Neural cell (in vitro differentiated cells): ENCODE measurements around the gene TTC23L. TPM values are rescaled to one million over a fixed set of nuclear protein-coding genes. Genes with fewer than 3 reads are reported as not detected.

ENCODE experiments used
- H2AFZ ChIP-seq: fragments of 200-600, 300-800 bp; sonication (generic), shearing (Covaris generic); 2 replicates; pipeline ENCODE4 v1.6.0; 2014; ENCODE audit warnings: low read depth, mild to moderate bottlenecking, antibody characterized with exemption, low read length, moderate library complexity
- H3F3A ChIP-seq: fragments of 200-600 bp; shearing (Covaris generic); 2 replicates; pipeline ENCODE4 v1.6.1; 2016; ENCODE audit warnings: mild to moderate bottlenecking, moderate library complexity, mixed read lengths, antibody characterized with exemption, low read length; ENCODE audit not compliant: insufficient read depth, poor library complexity, severe bottlenecking
- H3K27ac ChIP-seq: fragments of 200-600, 300-800 bp; sonication (generic), shearing (Covaris generic); 2 replicates; pipeline ENCODE4 v1.5.1; 2014; ENCODE audit warnings: mild to moderate bottlenecking, low read length, moderate library complexity
- H3K27me3 ChIP-seq: fragments of 300-800, 200-600 bp; sonication (generic), shearing (Covaris generic); 2 replicates; pipeline ENCODE4 v1.6.0; 2014; ENCODE audit warnings: mild to moderate bottlenecking, low read depth, low read length, moderate library complexity; ENCODE audit not compliant: insufficient read depth
- H3K36me3 ChIP-seq: fragments of 300-800, 200-600 bp; sonication (generic), shearing (Covaris generic); 2 replicates; pipeline ENCODE4 v1.5.1; 2014; ENCODE audit warnings: mild to moderate bottlenecking, antibody characterized with exemption, low read length, moderate library complexity; ENCODE audit not compliant: insufficient read depth
- H3K4me2 ChIP-seq: fragments of 300-800, 200-600 bp; sonication (generic), shearing (Covaris generic); 2 replicates; pipeline ENCODE4 v1.6.0; 2014; ENCODE audit warnings: mild to moderate bottlenecking, low read length
- H3K4me3 ChIP-seq: fragments of 300-800, 200-600 bp; sonication (generic), shearing (Covaris generic); 2 replicates; pipeline ENCODE4 v1.5.1; 2014; ENCODE audit warnings: mild to moderate bottlenecking, low read length, moderate library complexity
- H3K79me2 ChIP-seq: fragments of 200-600 bp; shearing (Covaris generic); replicated peaks from 2 replicates; pipeline ENCODE4 v1.6.0; 2014; ENCODE audit warnings: mild to moderate bottlenecking, low read length, moderate library complexity; ENCODE audit not compliant: insufficient read depth
- H3K9ac ChIP-seq: fragments of 300-800, 200-600 bp; sonication (generic), shearing (Covaris generic); 2 replicates; pipeline ENCODE4 v1.6.1; 2016; ENCODE audit warnings: mild to moderate bottlenecking, low read length, mixed read lengths
- H3K9me2 ChIP-seq: fragments of 200-600 bp; shearing (Covaris generic); 2 replicates; pipeline ENCODE4 v1.6.1; 2016; ENCODE audit warnings: mild to moderate bottlenecking, low read length, mixed read lengths; ENCODE audit not compliant: insufficient read depth
- H3K9me3 ChIP-seq: fragments of 200-600, 300-800 bp; sonication (generic), shearing (Covaris generic); 2 replicates; pipeline ENCODE4 v1.6.1; 2016; ENCODE audit warnings: mild to moderate bottlenecking, mixed run types, low read length, moderate library complexity, mixed read lengths
- H4K20me1 ChIP-seq: fragments of 200-600 bp; shearing (Covaris generic); 2 replicates; pipeline ENCODE4 v1.6.1; 2016; ENCODE audit warnings: mild to moderate bottlenecking, mixed run types; ENCODE audit not compliant: insufficient read depth
- EP300 ChIP-seq: fragments of 450-650 bp; conservative IDR thresholded peaks from 2 replicates; pipeline ENCODE4 v1.6.1; 2014; ENCODE audit warnings: antibody characterized with exemption, mild to moderate bottlenecking, moderate library complexity; ENCODE audit not compliant: poor library complexity, severe bottlenecking
- EZH2 ChIP-seq: fragments of 200-600, 300-800 bp; shearing (Covaris generic), sonication (generic); IDR thresholded peaks from 2 replicates; pipeline ENCODE4 v1.6.1; 2014; ENCODE audit warnings: antibody characterized with exemption, low read length, borderline replicate concordance, mild to moderate bottlenecking; ENCODE audit not compliant: insufficient read depth, poor library complexity, severe bottlenecking
- MXI1 ChIP-seq: fragments of 450-650 bp; conservative IDR thresholded peaks from 2 replicates; pipeline ENCODE4 v1.6.1; 2014; ENCODE audit warnings: antibody characterized with exemption, mild to moderate bottlenecking; ENCODE audit not compliant: poor library complexity, severe bottlenecking
- POLR2AphosphoS5 ChIP-seq: IDR thresholded peaks from 2 replicates; pipeline ENCODE4 v1.6.1; 2012
- RAD21 ChIP-seq: fragments of 450-650 bp; conservative IDR thresholded peaks from 2 replicates; pipeline ENCODE4 v1.6.1; 2014; ENCODE audit warnings: antibody characterized with exemption, mild to moderate bottlenecking, moderate library complexity
- SMC3 ChIP-seq: fragments of 450-650 bp; conservative IDR thresholded peaks from 2 replicates; pipeline ENCODE4 v1.6.1; 2014; ENCODE audit warnings: antibody characterized with exemption, mild to moderate bottlenecking, moderate library complexity; ENCODE audit not compliant: poor library complexity
- TAF1 ChIP-seq: IDR thresholded peaks from 2 replicates; pipeline ENCODE4 v1.6.1; 2012; ENCODE audit warnings: low read depth
- polyA plus RNA-seq: library from polyadenylated mRNA; depleted of rRNA; stranded (reverse); fragments of >200 nt; gene quantifications from 2 replicates; pipeline ENCODE4 v1.2.3, GENCODE V29; 2014
- TF ChIP-seq, protein P1 (sequence below): fragments of 450-650 bp; IDR thresholded peaks from 2 replicates; pipeline ENCODE4 v1.5.1; 2014; ENCODE audit warnings: antibody characterized with exemption, mild to moderate bottlenecking, moderate library complexity; ENCODE audit not compliant: poor library complexity, severe bottlenecking
- TF ChIP-seq, protein P2 (sequence below): IDR thresholded peaks from 2 replicates; pipeline ENCODE4 v1.6.1; 2012; ENCODE audit warnings: borderline replicate concordance

Gene TTC23L
- polyA plus RNA-seq, 1 donor from 2014 or later = 8.3 TPM

DNA sequence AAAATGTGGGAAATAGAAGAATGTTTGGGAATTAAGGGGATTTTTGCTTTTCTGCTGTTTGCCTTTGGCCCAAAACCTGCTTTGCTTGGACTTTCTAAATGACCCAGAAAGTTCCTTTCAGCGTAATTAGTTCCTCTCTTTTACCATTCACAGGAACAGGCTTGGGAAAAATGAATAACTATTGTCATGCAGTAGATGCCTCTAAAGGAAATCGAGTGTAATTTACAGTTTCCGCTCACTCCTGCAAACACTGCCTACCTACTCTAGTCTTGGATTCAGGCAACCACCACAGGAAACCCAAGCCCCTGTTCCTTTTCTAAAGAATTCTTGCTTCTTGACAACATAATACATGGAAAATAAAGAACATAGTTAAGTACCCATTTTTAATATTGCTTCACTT lies 25.0 kb downstream of the TTC23L start:
- no peaks in the 10 kb centered on the region for H3F3A ChIP-seq
- H3K9me2 ChIP-seq = no peaks in the 10 kb centered on the region
- no peak overlapping the region for H3K4me2 ChIP-seq
- H2AFZ ChIP-seq = no peak overlapping the region
- no peaks in the 10 kb centered on the region for H4K20me1 ChIP-seq
- H3K9ac ChIP-seq = no peak overlapping the region
- no peaks in the 10 kb centered on the region for H3K36me3 ChIP-seq
- H3K27me3 ChIP-seq = no peaks in the 10 kb centered on the region
- TF ChIP-seq RAD21 = no peak
- TF ChIP-seq, protein P1, sequence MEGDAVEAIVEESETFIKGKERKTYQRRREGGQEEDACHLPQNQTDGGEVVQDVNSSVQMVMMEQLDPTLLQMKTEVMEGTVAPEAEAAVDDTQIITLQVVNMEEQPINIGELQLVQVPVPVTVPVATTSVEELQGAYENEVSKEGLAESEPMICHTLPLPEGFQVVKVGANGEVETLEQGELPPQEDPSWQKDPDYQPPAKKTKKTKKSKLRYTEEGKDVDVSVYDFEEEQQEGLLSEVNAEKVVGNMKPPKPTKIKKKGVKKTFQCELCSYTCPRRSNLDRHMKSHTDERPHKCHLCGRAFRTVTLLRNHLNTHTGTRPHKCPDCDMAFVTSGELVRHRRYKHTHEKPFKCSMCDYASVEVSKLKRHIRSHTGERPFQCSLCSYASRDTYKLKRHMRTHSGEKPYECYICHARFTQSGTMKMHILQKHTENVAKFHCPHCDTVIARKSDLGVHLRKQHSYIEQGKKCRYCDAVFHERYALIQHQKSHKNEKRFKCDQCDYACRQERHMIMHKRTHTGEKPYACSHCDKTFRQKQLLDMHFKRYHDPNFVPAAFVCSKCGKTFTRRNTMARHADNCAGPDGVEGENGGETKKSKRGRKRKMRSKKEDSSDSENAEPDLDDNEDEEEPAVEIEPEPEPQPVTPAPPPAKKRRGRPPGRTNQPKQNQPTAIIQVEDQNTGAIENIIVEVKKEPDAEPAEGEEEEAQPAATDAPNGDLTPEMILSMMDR = no peak
- TF ChIP-seq EZH2 = no peak
- no peak for TF ChIP-seq EP300
- no peak for TF ChIP-seq TAF1
- no peak for TF ChIP-seq MXI1
- TF ChIP-seq, protein P2, sequence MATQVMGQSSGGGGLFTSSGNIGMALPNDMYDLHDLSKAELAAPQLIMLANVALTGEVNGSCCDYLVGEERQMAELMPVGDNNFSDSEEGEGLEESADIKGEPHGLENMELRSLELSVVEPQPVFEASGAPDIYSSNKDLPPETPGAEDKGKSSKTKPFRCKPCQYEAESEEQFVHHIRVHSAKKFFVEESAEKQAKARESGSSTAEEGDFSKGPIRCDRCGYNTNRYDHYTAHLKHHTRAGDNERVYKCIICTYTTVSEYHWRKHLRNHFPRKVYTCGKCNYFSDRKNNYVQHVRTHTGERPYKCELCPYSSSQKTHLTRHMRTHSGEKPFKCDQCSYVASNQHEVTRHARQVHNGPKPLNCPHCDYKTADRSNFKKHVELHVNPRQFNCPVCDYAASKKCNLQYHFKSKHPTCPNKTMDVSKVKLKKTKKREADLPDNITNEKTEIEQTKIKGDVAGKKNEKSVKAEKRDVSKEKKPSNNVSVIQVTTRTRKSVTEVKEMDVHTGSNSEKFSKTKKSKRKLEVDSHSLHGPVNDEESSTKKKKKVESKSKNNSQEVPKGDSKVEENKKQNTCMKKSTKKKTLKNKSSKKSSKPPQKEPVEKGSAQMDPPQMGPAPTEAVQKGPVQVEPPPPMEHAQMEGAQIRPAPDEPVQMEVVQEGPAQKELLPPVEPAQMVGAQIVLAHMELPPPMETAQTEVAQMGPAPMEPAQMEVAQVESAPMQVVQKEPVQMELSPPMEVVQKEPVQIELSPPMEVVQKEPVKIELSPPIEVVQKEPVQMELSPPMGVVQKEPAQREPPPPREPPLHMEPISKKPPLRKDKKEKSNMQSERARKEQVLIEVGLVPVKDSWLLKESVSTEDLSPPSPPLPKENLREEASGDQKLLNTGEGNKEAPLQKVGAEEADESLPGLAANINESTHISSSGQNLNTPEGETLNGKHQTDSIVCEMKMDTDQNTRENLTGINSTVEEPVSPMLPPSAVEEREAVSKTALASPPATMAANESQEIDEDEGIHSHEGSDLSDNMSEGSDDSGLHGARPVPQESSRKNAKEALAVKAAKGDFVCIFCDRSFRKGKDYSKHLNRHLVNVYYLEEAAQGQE = no peak
- no peak overlapping the region for H3K4me3 ChIP-seq
- no peaks in the 10 kb centered on the region for H3K9me3 ChIP-seq
- no peak overlapping the region for H3K27ac ChIP-seq
- no peaks in the 10 kb centered on the region for H3K79me2 ChIP-seq

DNA sequence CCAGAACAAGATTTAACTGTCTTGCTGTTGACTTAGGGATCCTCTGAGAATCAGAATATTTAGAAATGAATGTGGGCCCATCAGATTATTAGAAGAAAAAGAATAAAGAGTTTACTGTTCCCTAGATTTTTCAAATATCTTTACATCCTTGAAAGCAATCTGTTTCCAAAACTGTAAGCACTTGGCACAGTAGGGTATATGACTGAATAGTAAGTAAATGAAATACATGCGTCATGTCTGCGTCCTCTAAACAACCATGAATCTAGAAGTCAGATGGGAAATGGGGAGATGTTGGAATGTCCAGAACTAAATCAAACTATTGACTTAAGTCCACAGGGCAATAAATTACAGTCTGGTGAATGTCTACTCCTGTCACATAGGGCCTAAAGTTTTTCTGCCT lies 26.1 kb downstream of the TTC23L start:
- Histone ChIP-seq H3K79me2 (no peaks in the 10 kb centered on the region), H3F3A (no peaks in the 10 kb centered on the region), H3K27ac (no peak overlapping the region), H3K36me3 (no peaks in the 10 kb centered on the region), H3K9ac (no peak overlapping the region), H2AFZ (no peak overlapping the region), H3K9me3 (no peaks in the 10 kb centered on the region), H3K9me2 (no peaks in the 10 kb centered on the region), H3K4me2 (no peak overlapping the region), H3K27me3 (no peaks in the 10 kb centered on the region), H4K20me1 (no peaks in the 10 kb centered on the region), H3K4me3 (no peak overlapping the region)
- no peak for TF ChIP-seq EZH2
- no peak for TF ChIP-seq EP300
- TF ChIP-seq, protein P1 = no peak
- no peak for TF ChIP-seq MXI1
- TF ChIP-seq RAD21 = no peak
- TF ChIP-seq SMC3 = no peak
- TF ChIP-seq, protein P2 = no peak
- no peak for TF ChIP-seq TAF1
- TF ChIP-seq POLR2AphosphoS5 = no peak
